GM12878 (cell line): Measurements from ENCODE around the gene AVL9. TPM values are rescaled to one million over a fixed set of nuclear protein-coding genes. Genes with fewer than 3 reads are reported as not detected.

ENCODE experiments used
- ATAC-seq: fragments of 200-7000 bp; cut with Tn5 transposase; 3 replicates; pipeline ENCODE4 v1.9.1; 2020; ENCODE audit warnings: mild to moderate bottlenecking, moderate library complexity
- BruUV-seq: library from RNA; stranded (reverse); fragments of 400-500 nt; replicated peaks from 2 replicates; lab custom pipeline; 2021; lab: Mats Ljungman, UMichigan
- CTCF ChIA-PET: fragments of 300-600 bp; sonication (Branson Sonifier 250); formaldehyde crosslinking; extraction: SDS; loops from one replicate; lab custom pipeline; 2021; ENCODE audit warnings: inconsistent platforms; lab: Yijun Ruan, JAX
- POLR2A ChIA-PET: fragments of 350-600 bp; formaldehyde crosslinking; extraction: SDS; loops from one replicate; lab custom pipeline; 2021; ENCODE audit warnings: inconsistent platforms; lab: Charles Lee
- RAD21 ChIA-PET: fragments of 300-600 bp; sonication (Branson Sonifier 250); formaldehyde crosslinking; loops from one replicate; lab custom pipeline; 2023; ENCODE audit warnings: antibody characterized with exemption; ENCODE audit not compliant: unreplicated experiment; lab: Charles Lee
- SMC1A ChIA-PET: fragments of 300-600 bp; sonication (Branson Sonifier 250); formaldehyde crosslinking; loops from one replicate; lab custom pipeline; 2023; ENCODE audit not compliant: unreplicated experiment, uncharacterized antibody; lab: Charles Lee
- DNase-seq: peaks from one replicate; pipeline ENCODE4 v3.0.0-alpha.2; 2011; ENCODE audit warnings: low read depth, low spot score
- FAIRE-seq: peaks from 3 replicates; lab custom pipeline; 2011; peaks lifted over from hg19 to GRCh38; lab: Jason Lieb, UNC
- H2AFZ ChIP-seq: 2 replicates; pipeline ENCODE4 v1.6.0; 2011; ENCODE audit warnings: low read depth, low read length, control low read depth; ENCODE audit not compliant: control insufficient read depth
- H3K27ac ChIP-seq: 2 replicates; pipeline ENCODE4 v1.5.1; 2011; ENCODE audit warnings: control low read depth; ENCODE audit not compliant: control insufficient read depth, insufficient read depth
- H3K27me3 ChIP-seq, 2 experiments: replicated peaks in 1 of 2; 2 replicates each; pipeline versions ENCODE4 v1.6.0 to v1.6.1; 2011; ENCODE audit warnings: low read length in 1 of 2; ENCODE audit not compliant: control insufficient read depth in 2 of 2, insufficient read depth in 2 of 2
- H3K36me3 ChIP-seq, 2 experiments: 2 replicates each; pipeline ENCODE4 v1.5.1; 2011; ENCODE audit warnings: low read length in 1 of 2; ENCODE audit not compliant: control insufficient read depth in 2 of 2, insufficient read depth in 2 of 2
- H3K4me1 ChIP-seq: 2 replicates; pipeline ENCODE4 v1.6.1; 2011; ENCODE audit warnings: mild to moderate bottlenecking, low read length, moderate library complexity, mixed read lengths; ENCODE audit not compliant: control insufficient read depth, insufficient read depth
- H3K4me2 ChIP-seq: 2 replicates; pipeline ENCODE4 v1.6.0; 2011; ENCODE audit warnings: control low read depth; ENCODE audit not compliant: control insufficient read depth, insufficient read depth
- H3K4me3 ChIP-seq: fragments of 200-600 bp; sonication (generic); 2 replicates; pipeline ENCODE4 v1.5.1; 2016
- H3K79me2 ChIP-seq: 2 replicates; pipeline ENCODE4 v1.6.0; 2011; ENCODE audit warnings: low read length; ENCODE audit not compliant: control insufficient read depth, insufficient read depth
- H3K9ac ChIP-seq: 2 replicates; pipeline ENCODE4 v1.8.0; 2011; ENCODE audit warnings: low read length, control low read depth, mixed read lengths; ENCODE audit not compliant: control insufficient read depth, insufficient read depth
- H3K9me3 ChIP-seq: replicated peaks from 3 replicates; pipeline ENCODE4 v1.5.1; 2011; ENCODE audit warnings: mild to moderate bottlenecking, low read length; ENCODE audit not compliant: control insufficient read depth, insufficient read depth
- H4K20me1 ChIP-seq: 2 replicates; pipeline ENCODE4 v1.6.0; 2011; ENCODE audit not compliant: control insufficient read depth, insufficient read depth
- BCL11A ChIP-seq: IDR thresholded peaks from 2 replicates; pipeline ENCODE4 v1.6.1; 2011; ENCODE audit warnings: low read depth, low read length
- EP300 ChIP-seq, 2 experiments: fragments of 150-350 bp in 1 of 2; IDR thresholded peaks; 2 replicates each; pipeline ENCODE4 v1.6.1; 2011 to 2012; ENCODE audit warnings: low read depth in 2 of 2, low read length in 2 of 2, borderline replicate concordance in 1 of 2, improper control_type of control experiment in 1 of 2, inconsistent platforms in 1 of 2; ENCODE audit not compliant: control insufficient read depth in 1 of 2
- GABPA ChIP-seq: IDR thresholded peaks from 2 replicates; pipeline ENCODE4 v1.6.1; 2014; ENCODE audit warnings: antibody characterized with exemption, low read depth, mild to moderate bottlenecking, inconsistent platforms
- GATAD2B ChIP-seq: fragments of 450-650 bp; conservative IDR thresholded peaks from 2 replicates; pipeline ENCODE4 v1.6.1; 2017; ENCODE audit warnings: low read depth, mild to moderate bottlenecking, moderate library complexity
- KLF5 ChIP-seq: fragments of 450-650 bp; IDR thresholded peaks from 2 replicates; pipeline ENCODE4 v1.6.1; 2014; ENCODE audit warnings: mild to moderate bottlenecking; ENCODE audit not compliant: partially characterized antibody
- MTA2 ChIP-seq: fragments of 450-650 bp; IDR thresholded peaks from 2 replicates; pipeline ENCODE4 v1.6.1; 2016; ENCODE audit warnings: low read depth, mild to moderate bottlenecking, moderate library complexity
- SMAD1 ChIP-seq: fragments of 450-650 bp; IDR thresholded peaks from 2 replicates; pipeline ENCODE4 v1.6.1; 2018; ENCODE audit warnings: mild to moderate bottlenecking, low read depth; ENCODE audit not compliant: partially characterized antibody
- YBX1 ChIP-seq: fragments of 450-650 bp; IDR thresholded peaks from 2 replicates; pipeline ENCODE4 v1.6.1; 2016; ENCODE audit warnings: antibody characterized with exemption
- ZNF622 ChIP-seq: fragments of 450-650 bp; IDR thresholded peaks from 2 replicates; pipeline ENCODE4 v1.6.1; 2017; ENCODE audit warnings: mild to moderate bottlenecking, inconsistent platforms
- WGBS: methylation state at CpG from one replicate; pipeline ENCODE4 v1.1.6; 2016; ENCODE audit warnings: low lambda C conversion rate; ENCODE audit not compliant: insufficient replicate concordance, insufficient coverage; ENCODE audit errors: missing lambda C conversion rate; 5-methylcytosine and 5-hydroxymethylcytosine counted together
- in situ Hi-C: fragments of 300-500 bp; cut with MboI; formaldehyde crosslinking; loops from 9 replicates; pipeline ENCODE4 v1.14.3; 2018; ENCODE audit warnings: mixed read lengths
- intact Hi-C: fragments of 100-400 bp; cut with micrococcal nuclease; formaldehyde crosslinking; loops from one replicate; pipeline ENCODE4 v1.14.2; 2022; ENCODE audit not compliant: unreplicated experiment
- polyA plus RNA-seq, 11 experiments: library from polyadenylated mRNA; depleted of rRNA in 4 of 11; unstranded in 6 of 11; stranded (reverse) in 5 of 11; fragments of >200 nt; fragmentation: Nextera tagmentation in 4 of 11; fragmentation: Illumina TruSeq in 1 of 11; extraction: Ambion mirVana in 4 of 11; extraction: Trizol in 1 of 11; gene quantifications; 1 replicate in 1 of 11; 2 replicates in 10 of 11; pipeline versions ENCODE4 v1.2.1 to v1.2.3, GENCODE V29; 2011 to 2016; ENCODE audit warnings: inconsistent platforms in 2 of 11, missing spikeins in 2 of 11, low read depth in 1 of 11
- total RNA-seq, 4 experiments: library from RNA; depleted of rRNA in 3 of 4; stranded (reverse); fragments of >200 nt in 3 of 4; fragmentation: Illumina TruSeq in 1 of 4; extraction: Trizol in 1 of 4; gene quantifications; 2 replicates each; pipeline versions ENCODE4 v1.2.1 to v1.2.3, GENCODE V29; 2013 to 2021
- TF ChIP-seq, protein P1 (sequence below): IDR thresholded peaks from 2 replicates; pipeline ENCODE4 v1.6.1; 2012; ENCODE audit warnings: low read depth, low read length, improper control_type of control experiment
- TF ChIP-seq, protein P2 (sequence below): fragments of 450-650 bp; IDR thresholded peaks from 2 replicates; pipeline ENCODE4 v1.6.1; 2017; ENCODE audit warnings: mild to moderate bottlenecking, moderate library complexity

AVL9 gene
- total and polyA plus RNA-seq, 10 of the 15 experiments (the other 5 are each of a cell fraction or from before 2014, with no cell fraction given), result 4.5 to 41.6 (median 20.1) TPM

DNA sequence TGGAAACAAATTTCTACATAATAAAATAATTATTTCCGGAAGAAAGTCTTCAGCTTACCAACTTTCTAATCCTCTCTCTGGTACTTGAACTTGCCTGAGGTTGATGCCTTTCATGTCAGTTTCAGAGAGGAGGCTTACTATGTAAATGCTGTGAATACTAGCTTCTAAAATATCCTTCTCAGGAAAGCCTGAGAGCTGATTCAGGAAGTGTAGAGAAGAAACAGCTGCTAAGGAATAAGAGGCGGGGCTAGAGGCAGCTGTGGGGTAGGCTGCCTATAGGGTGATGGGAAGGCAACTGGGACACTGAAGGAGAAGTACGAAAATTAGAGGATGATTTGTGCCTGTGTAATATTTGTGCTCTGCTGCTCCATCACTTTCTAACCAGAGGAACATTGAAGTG, 69.3 kb downstream of the AVL9 start (continued):
- no peak for TF ChIP-seq YBX1

DNA sequence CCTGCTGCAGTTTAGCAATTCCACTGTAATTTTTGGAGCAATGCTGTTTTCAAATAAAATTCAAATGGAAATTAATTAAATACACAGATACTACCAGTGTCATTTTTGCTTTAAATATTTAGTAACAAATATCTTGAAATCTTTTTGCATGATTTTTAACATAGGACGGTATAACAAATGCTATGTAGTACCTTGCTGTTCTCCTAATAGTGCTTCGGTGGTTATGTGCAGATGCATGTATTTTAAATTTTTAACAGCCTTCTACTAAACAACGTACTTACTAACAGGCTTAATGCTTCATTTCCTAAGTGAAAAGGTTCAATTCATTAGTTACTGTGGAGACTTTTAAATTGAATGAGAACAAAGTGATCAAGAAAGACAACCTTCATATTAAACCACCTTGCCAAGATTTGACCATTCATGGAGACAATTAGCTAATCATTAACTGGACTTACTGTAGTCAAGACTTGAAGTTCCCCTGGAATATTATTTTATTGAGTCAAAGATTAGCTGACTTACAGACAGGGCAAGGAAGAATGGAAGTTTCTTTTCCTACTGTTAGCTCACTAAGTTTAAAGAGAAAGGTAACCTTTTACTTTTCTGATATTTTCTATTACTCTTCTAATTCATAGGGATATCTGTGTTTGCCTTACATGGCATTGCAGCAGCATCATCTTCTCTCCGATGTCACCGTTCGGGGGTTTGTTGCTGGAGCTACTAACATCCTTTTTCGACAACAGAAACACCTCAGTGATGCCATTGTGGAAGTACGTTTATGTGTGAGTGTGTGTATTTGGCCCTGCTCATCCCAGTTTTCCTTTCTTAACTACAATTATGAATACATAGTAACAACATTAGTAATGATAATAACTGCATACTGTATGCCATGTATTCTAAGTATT, 74.3 kb downstream of the AVL9 start:
- CTCF ChIA-PET, result interaction anchor here (0.6 kb wide), 1 partner anchor 28 kb away, joined by 4 read pairs; no protein-coding TSS in a partner anchor

More for the DNA sequence above, 74.3 kb downstream of the AVL9 start:
- no peak for FAIRE-seq
- TSS peak; percentile 46 for BruUV-seq
- intact Hi-C loops, result no loop called here
- Histone ChIP-seq H3K27ac (no peak overlapping the region), H3K4me3 (no peak overlapping the region), H3K79me2 (no peaks in the 10 kb centered on the region), H3K9ac (no peak overlapping the region), H3K4me1 (no peaks in the 10 kb centered on the region), H2AFZ (no peak overlapping the region), H3K27me3 (no peaks in the 10 kb centered on the region), H4K20me1 (no peaks in the 10 kb centered on the region), H3K36me3 (peaks cover 0 to 9% of the 10 kb centered on the region in 2 experiments; a peak in 1 of 4 replicates), H3K9me3 (no peaks in the 10 kb centered on the region), H3K4me2 (no peak overlapping the region)
- ChIA-PET RAD21 (no interaction called here), SMC1A (no interaction called here), POLR2A (interaction anchor here (0.6 kb wide), 1 partner anchor 298 kb away, joined by 3 read pairs; no protein-coding TSS in a partner anchor)
- in situ Hi-C loops, result no loop called here
- no peak for TF ChIP-seq GABPA
- TF ChIP-seq EP300 (IDR thresholded peaks at IDR 0.05; ENCODE audit: borderline replicate concordance in 1 of 2, control insufficient read depth in 1 of 2, low read depth in 2 of 2, low read length in 2 of 2), result no peak
- TF ChIP-seq, protein P1, sequence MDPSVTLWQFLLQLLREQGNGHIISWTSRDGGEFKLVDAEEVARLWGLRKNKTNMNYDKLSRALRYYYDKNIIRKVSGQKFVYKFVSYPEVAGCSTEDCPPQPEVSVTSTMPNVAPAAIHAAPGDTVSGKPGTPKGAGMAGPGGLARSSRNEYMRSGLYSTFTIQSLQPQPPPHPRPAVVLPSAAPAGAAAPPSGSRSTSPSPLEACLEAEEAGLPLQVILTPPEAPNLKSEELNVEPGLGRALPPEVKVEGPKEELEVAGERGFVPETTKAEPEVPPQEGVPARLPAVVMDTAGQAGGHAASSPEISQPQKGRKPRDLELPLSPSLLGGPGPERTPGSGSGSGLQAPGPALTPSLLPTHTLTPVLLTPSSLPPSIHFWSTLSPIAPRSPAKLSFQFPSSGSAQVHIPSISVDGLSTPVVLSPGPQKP, result no peak
- TF ChIP-seq BCL11A, result no peak
- no peak for TF ChIP-seq SMAD1
- TF ChIP-seq ZNF622, result no peak
- TF ChIP-seq, protein P2, sequence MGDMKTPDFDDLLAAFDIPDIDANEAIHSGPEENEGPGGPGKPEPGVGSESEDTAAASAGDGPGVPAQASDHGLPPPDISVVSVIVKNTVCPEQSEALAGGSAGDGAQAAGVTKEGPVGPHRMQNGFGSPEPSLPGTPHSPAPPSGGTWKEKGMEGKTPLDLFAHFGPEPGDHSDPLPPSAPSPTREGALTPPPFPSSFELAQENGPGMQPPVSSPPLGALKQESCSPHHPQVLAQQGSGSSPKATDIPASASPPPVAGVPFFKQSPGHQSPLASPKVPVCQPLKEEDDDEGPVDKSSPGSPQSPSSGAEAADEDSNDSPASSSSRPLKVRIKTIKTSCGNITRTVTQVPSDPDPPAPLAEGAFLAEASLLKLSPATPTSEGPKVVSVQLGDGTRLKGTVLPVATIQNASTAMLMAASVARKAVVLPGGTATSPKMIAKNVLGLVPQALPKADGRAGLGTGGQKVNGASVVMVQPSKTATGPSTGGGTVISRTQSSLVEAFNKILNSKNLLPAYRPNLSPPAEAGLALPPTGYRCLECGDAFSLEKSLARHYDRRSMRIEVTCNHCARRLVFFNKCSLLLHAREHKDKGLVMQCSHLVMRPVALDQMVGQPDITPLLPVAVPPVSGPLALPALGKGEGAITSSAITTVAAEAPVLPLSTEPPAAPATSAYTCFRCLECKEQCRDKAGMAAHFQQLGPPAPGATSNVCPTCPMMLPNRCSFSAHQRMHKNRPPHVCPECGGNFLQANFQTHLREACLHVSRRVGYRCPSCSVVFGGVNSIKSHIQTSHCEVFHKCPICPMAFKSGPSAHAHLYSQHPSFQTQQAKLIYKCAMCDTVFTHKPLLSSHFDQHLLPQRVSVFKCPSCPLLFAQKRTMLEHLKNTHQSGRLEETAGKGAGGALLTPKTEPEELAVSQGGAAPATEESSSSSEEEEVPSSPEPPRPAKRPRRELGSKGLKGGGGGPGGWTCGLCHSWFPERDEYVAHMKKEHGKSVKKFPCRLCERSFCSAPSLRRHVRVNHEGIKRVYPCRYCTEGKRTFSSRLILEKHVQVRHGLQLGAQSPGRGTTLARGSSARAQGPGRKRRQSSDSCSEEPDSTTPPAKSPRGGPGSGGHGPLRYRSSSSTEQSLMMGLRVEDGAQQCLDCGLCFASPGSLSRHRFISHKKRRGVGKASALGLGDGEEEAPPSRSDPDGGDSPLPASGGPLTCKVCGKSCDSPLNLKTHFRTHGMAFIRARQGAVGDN, result no peak
- no peak for TF ChIP-seq GATAD2B
- TF ChIP-seq MTA2, result no peak
- no peak for TF ChIP-seq KLF5
- no peak for ATAC-seq
- 97% methylated on average over 8 of the region's 8 CpGs for WGBS
- no peak for DNase-seq
